KOPT-K1 (cell line): ENCODE data around the gene INO80.

ENCODE experiments used
- H3K27ac ChIP-seq: fragments of 200-600 bp; sonication (generic); 2 replicates; pipeline ENCODE4 v1.5.1; 2016; ENCODE audit warnings: antibody characterized with exemption, mild to moderate bottlenecking, low read depth, low read length; ENCODE audit not compliant: poor library complexity, severe bottlenecking
- H3K36me3 ChIP-seq: fragments of 200-600 bp; sonication (generic); 2 replicates; pipeline ENCODE4 v1.5.1; 2017; ENCODE audit warnings: antibody characterized with exemption, mild to moderate bottlenecking, low read length, moderate library complexity; ENCODE audit not compliant: insufficient read depth
- H3K9me3 ChIP-seq: fragments of 200-600 bp; sonication (generic); 2 replicates; pipeline ENCODE4 v1.5.1; 2017; ENCODE audit warnings: antibody characterized with exemption, low read length, mild to moderate bottlenecking; ENCODE audit not compliant: insufficient read depth, poor library complexity, severe bottlenecking

Gene INO80

GRCh38 chr15:40936709-40937666, 179.1 kb downstream of the INO80 start:
- Histone ChIP-seq H3K36me3 (no peaks in the 10 kb centered on the region), H3K27ac (no peak overlapping the region), H3K9me3 (no peaks in the 10 kb centered on the region)

- no peaks in the 10 kb centered on the region for H3K36me3 ChIP-seq
- no peak overlapping the region for H3K27ac ChIP-seq
- H3K9me3 ChIP-seq: no peaks in the 10 kb centered on the region
Measured at GRCh38 chr15:40936234-40936708, 179.8 kb downstream of the INO80 start.

GRCh38 chr15:40934457-40934856, 181.6 kb downstream of the INO80 start:
- no peak overlapping the region for H3K27ac ChIP-seq
- H3K36me3 ChIP-seq: no peaks in the 10 kb centered on the region
- no peaks in the 10 kb centered on the region for H3K9me3 ChIP-seq

- H3K27ac ChIP-seq: no peak overlapping the region
- no peaks in the 10 kb centered on the region for H3K9me3 ChIP-seq
- no peaks in the 10 kb centered on the region for H3K36me3 ChIP-seq
Measured at GRCh38 chr15:40933517-40933902, 182.6 kb downstream of the INO80 start.

GRCh38 chr15:40932649-40933516, 183.2 kb downstream of the INO80 start:
- no peaks in the 10 kb centered on the region for H3K9me3 ChIP-seq
- no peaks in the 10 kb centered on the region for H3K36me3 ChIP-seq
- no peak overlapping the region for H3K27ac ChIP-seq

- H3K27ac ChIP-seq: no peak overlapping the region
- H3K9me3 ChIP-seq: no peaks in the 10 kb centered on the region
- H3K36me3 ChIP-seq: no peaks in the 10 kb centered on the region
Measured at GRCh38 chr15:40932156-40932555, 183.9 kb downstream of the INO80 start.

GRCh38 chr15:40931300-40932142, 184.6 kb downstream of the INO80 start:
- no peaks in the 10 kb centered on the region for H3K9me3 ChIP-seq
- no peak overlapping the region for H3K27ac ChIP-seq

GRCh38 chr15:40930430-40931299, 185.4 kb downstream of the INO80 start:
- H3K36me3 ChIP-seq: no peaks in the 10 kb centered on the region
- H3K27ac ChIP-seq: no peak overlapping the region
- no peaks in the 10 kb centered on the region for H3K9me3 ChIP-seq

More at GRCh38 chr15:40931300-40932142, 184.6 kb downstream of the INO80 start:
- no peaks in the 10 kb centered on the region for H3K36me3 ChIP-seq

GRCh38 chr15:40929660-40930429, 186.2 kb downstream of the INO80 start:
- Histone ChIP-seq H3K27ac (no peak overlapping the region), H3K36me3 (no peaks in the 10 kb centered on the region)

More at GRCh38 chr15:40929660-40930429, 186.2 kb downstream of the INO80 start:
- H3K9me3 ChIP-seq: no peaks in the 10 kb centered on the region
